ENCODE results near the gene DOCK3. TPM values are rescaled to one million over a fixed set of nuclear protein-coding genes. Genes with fewer than 3 reads are reported as not detected.

Gene DOCK3
- total and polyA plus RNA-seq, 2 of the 4 experiments (the other 2 are of a cell fraction): under 0.01 to 0.12 TPM

DNA sequence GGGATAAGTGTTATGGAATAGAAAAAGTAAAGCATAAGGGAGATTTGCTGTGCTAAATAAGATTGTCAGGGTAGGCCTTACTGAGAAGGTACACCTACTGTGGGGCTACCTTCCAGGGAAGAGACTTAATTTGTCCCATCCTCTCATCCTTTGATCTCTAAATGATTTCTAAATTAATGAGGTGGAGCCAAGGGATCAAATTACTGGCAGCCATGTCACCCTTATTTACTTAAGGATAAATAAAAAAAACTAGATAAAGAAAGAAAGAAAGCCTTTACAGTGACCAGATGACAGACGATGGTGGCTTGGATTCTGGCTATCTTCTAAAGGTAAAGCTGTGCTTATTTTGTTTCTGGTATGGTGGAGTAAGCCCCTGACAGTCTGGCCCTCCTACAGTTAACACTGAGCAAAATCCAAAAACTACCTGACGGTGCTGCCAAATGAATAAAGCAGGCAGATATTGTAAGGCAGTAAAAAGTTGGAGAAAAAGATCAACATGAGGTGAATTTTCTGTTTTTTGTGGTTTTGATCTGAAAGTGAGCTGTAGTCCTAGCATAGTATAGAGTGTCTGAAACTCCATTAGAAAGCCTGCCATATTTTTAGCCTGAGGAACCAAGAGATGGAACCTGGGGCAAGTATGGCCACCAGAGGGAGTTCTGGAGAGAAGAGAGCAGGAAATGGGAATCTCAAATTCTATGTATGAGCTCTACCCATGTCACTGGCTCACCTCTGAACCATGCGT, 425.2 kb downstream of the DOCK3 start:
- Histone ChIP-seq H4K8ac (ENCODE audit: low read depth in 2 of 2, low read length in 2 of 2) (no peak overlapping the region), H3K18ac (ENCODE audit: low read depth, low read length) (no peak overlapping the region), H3K27ac (ENCODE audit: insufficient read depth, low read length) (no peak overlapping the region), H3K9me3 (ENCODE audit: control insufficient read depth, insufficient read depth, low read length) (no peaks in the 10 kb centered on the region), H2AK9ac (replicated peaks; ENCODE audit: low read depth, low read length, poor library complexity) (no peak overlapping the region), H2BK120ac (ENCODE audit: low read depth, low read length) (no peak overlapping the region), H4K20me1 (ENCODE audit: insufficient read depth, low read length) (no peaks in the 10 kb centered on the region), H3K23ac (ENCODE audit: low read depth, low read length) (no peak overlapping the region), H2AK5ac (ENCODE audit: low read depth, low read length) (no peak overlapping the region), H2AFZ (replicated peaks; ENCODE audit: low read length, poor library complexity) (no peak overlapping the region), H2BK20ac (ENCODE audit: low read depth, low read length) (no peak overlapping the region), H2BK15ac (ENCODE audit: low read depth, low read length) (no peak overlapping the region), H2BK5ac (ENCODE audit: low read depth, low read length, poor library complexity, severe bottlenecking) (no peak overlapping the region), H3K4me3 (ENCODE audit: insufficient read depth, low read depth, low read length) (no peak overlapping the region), H3K36me3 (ENCODE audit: control insufficient read depth, insufficient read depth, low read length) (no peaks in the 10 kb centered on the region), H3K4me1 (ENCODE audit: control insufficient read depth, insufficient read depth, low read length) (no peaks in the 10 kb centered on the region), H3K4ac (ENCODE audit: low read depth, low read length) (no peak overlapping the region), H3K14ac (replicated peaks; ENCODE audit: low read depth, low read length) (no peak overlapping the region), H3K9me1 (ENCODE audit: insufficient read depth, low read length) (no peaks in the 10 kb centered on the region), H3K79me1 (ENCODE audit: low read depth in 1 of 2, low read length in 2 of 2) (no peaks in the 10 kb centered on the region), H4K91ac (ENCODE audit: insufficient read depth, low read depth, low read length) (no peak overlapping the region), H3K56ac (ENCODE audit: extremely low read depth, insufficient read depth, low read length) (no peak overlapping the region), H4K5ac (ENCODE audit: low read depth, low read length) (no peak overlapping the region), H3K27me3 (ENCODE audit: control insufficient read depth, insufficient read depth, low read length) (no peaks in the 10 kb centered on the region), H3K4me2 (ENCODE audit: low read depth, low read length) (no peak overlapping the region), H3K9ac (ENCODE audit: low read depth, low read length) (no peak overlapping the region)
- CTCF ChIA-PET: interaction anchor here (0.6 to 1.4 kb wide), 12 partner anchors 10 to 825 kb away, joined by 3 to 15 read pairs (median 3); no protein-coding TSS in a partner anchor
- intact Hi-C loops (cut with micrococcal nuclease): loop anchor here (1.0 kb wide), 2 partner anchors 272 to 484 kb away; no protein-coding TSS in a partner anchor
- WGBS, 2 experiments (ENCODE audit: extremely low coverage in 2 of 2, insufficient read length in 1 of 2): no CpG with 5 or more reads among the region's 3 CpGs
- DNase-seq: peak; percentile 47
- dilution Hi-C loops (cut with HindIII; ENCODE audit: low sequenced_read_pairs, unreplicated experiment): loop anchor here (25.0 kb wide), 1 partner anchor 262 kb away; no protein-coding TSS in a partner anchor
- BruUV-seq (replicated peaks): no TSS peak
- in situ Hi-C loops (cut with MboI; ENCODE audit: low sequenced_read_pairs): loop anchor here (5.0 kb wide), 1 partner anchor 272 kb away; no protein-coding TSS in a partner anchor
- peak; percentile 91 for ATAC-seq (ENCODE audit: low read depth)
- POLR2A ChIA-PET (ENCODE audit: unreplicated experiment): no interaction called here
- no peak for TF ChIP-seq MAFK (IDR thresholded peaks at IDR 0.05; ENCODE audit: low read depth, low read length)
- TF ChIP-seq, protein P1, sequence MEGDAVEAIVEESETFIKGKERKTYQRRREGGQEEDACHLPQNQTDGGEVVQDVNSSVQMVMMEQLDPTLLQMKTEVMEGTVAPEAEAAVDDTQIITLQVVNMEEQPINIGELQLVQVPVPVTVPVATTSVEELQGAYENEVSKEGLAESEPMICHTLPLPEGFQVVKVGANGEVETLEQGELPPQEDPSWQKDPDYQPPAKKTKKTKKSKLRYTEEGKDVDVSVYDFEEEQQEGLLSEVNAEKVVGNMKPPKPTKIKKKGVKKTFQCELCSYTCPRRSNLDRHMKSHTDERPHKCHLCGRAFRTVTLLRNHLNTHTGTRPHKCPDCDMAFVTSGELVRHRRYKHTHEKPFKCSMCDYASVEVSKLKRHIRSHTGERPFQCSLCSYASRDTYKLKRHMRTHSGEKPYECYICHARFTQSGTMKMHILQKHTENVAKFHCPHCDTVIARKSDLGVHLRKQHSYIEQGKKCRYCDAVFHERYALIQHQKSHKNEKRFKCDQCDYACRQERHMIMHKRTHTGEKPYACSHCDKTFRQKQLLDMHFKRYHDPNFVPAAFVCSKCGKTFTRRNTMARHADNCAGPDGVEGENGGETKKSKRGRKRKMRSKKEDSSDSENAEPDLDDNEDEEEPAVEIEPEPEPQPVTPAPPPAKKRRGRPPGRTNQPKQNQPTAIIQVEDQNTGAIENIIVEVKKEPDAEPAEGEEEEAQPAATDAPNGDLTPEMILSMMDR (conservative IDR thresholded peaks at IDR 0.05; ENCODE audit: low read depth, low read length): peak; percentile 80
- no peak for TF ChIP-seq BHLHE40 (IDR thresholded peaks at IDR 0.05; ENCODE audit: low read depth, low read length)
- TF ChIP-seq CEBPB (IDR thresholded peaks at IDR 0.05; ENCODE audit: low read depth, low read length): no peak
- TF ChIP-seq, protein P2, sequence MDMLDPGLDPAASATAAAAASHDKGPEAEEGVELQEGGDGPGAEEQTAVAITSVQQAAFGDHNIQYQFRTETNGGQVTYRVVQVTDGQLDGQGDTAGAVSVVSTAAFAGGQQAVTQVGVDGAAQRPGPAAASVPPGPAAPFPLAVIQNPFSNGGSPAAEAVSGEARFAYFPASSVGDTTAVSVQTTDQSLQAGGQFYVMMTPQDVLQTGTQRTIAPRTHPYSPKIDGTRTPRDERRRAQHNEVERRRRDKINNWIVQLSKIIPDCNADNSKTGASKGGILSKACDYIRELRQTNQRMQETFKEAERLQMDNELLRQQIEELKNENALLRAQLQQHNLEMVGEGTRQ (IDR thresholded peaks at IDR 0.05; ENCODE audit: low read depth, low read length): no peak
- TF ChIP-seq MXI1 (IDR thresholded peaks at IDR 0.05; ENCODE audit: borderline replicate concordance, low read depth, low read length): no peak
- no peak for TF ChIP-seq CHD1 (IDR thresholded peaks at IDR 0.05; ENCODE audit: low read depth, low read length)
- no peak for TF ChIP-seq NFE2L2 (IDR thresholded peaks at IDR 0.05; ENCODE audit: low read depth, low read length)
- peak; percentile 85 for TF ChIP-seq SMC3 (IDR thresholded peaks at IDR 0.05; ENCODE audit: low read depth, low read length)
- no peak for TF ChIP-seq MAZ (IDR thresholded peaks at IDR 0.05; ENCODE audit: borderline replicate concordance, low read depth, low read length)
- peak; percentile 63 for TF ChIP-seq RAD21 (IDR thresholded peaks at IDR 0.05; ENCODE audit: low read length)
- TF ChIP-seq, protein P3, sequence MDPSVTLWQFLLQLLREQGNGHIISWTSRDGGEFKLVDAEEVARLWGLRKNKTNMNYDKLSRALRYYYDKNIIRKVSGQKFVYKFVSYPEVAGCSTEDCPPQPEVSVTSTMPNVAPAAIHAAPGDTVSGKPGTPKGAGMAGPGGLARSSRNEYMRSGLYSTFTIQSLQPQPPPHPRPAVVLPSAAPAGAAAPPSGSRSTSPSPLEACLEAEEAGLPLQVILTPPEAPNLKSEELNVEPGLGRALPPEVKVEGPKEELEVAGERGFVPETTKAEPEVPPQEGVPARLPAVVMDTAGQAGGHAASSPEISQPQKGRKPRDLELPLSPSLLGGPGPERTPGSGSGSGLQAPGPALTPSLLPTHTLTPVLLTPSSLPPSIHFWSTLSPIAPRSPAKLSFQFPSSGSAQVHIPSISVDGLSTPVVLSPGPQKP (IDR thresholded peaks at IDR 0.05; ENCODE audit: borderline replicate concordance, low read depth, low read length): no peak
- no peak for TF ChIP-seq RCOR1 (IDR thresholded peaks at IDR 0.05; ENCODE audit: insufficient replicate concordance, low read length)
- no peak for TF ChIP-seq POLR2A (IDR thresholded peaks at IDR 0.05; ENCODE audit: low read depth, low read length)
- TF ChIP-seq FOS (IDR thresholded peaks at IDR 0.05; ENCODE audit: low read depth, low read length): no peak

Measured in IMR-90 (cell line).